A673 (cell line): Measurements from ENCODE around the gene ABCA9. TPM values are rescaled to one million over a fixed set of nuclear protein-coding genes. Genes with fewer than 3 reads are reported as not detected.
"Not testable (repeated sequence)": the region's sequence is repeated elsewhere in the genome, so short reads cannot be mapped to it uniquely, and the experiment has no call there.

ENCODE experiments used
- BruUV-seq: library from RNA; stranded (reverse); fragments of 400-500 nt; replicated peaks from 2 replicates; lab custom pipeline; 2021; lab: Mats Ljungman, UMichigan
- CTCF ChIA-PET: fragments of 300-600 bp; sonication (Branson Sonifier 250); formaldehyde crosslinking; loops from one replicate; lab custom pipeline; 2022; ENCODE audit warnings: antibody characterized with exemption; lab: Charles Lee
- POLR2A ChIA-PET: fragments of 300-600 bp; sonication (Branson Sonifier 250); formaldehyde crosslinking; loops from one replicate; lab custom pipeline; 2022; ENCODE audit warnings: antibody characterized with exemption; ENCODE audit not compliant: low non-redundant PET; lab: Charles Lee
- DNase-seq: peaks from one replicate; pipeline ENCODE4 v3.0.0-alpha.2; 2015; ENCODE audit warnings: low spot score
- H3K27ac ChIP-seq: fragments of 200-600 bp; sonication (generic); 2 replicates; pipeline ENCODE4 v1.5.1; 2016; ENCODE audit warnings: mixed run types, low read depth, mild to moderate bottlenecking, mixed read lengths, antibody characterized with exemption, low read length; ENCODE audit not compliant: poor library complexity, severe bottlenecking
- H3K27me3 ChIP-seq: fragments of 200-600 bp; sonication (generic); replicated peaks from 2 replicates; pipeline ENCODE4 v1.6.1; 2017; ENCODE audit warnings: mixed run types, low read depth, mild to moderate bottlenecking, mixed read lengths, antibody characterized with exemption, low read length; ENCODE audit not compliant: insufficient read depth, poor library complexity
- H3K36me3 ChIP-seq: fragments of 200-600 bp; sonication (generic); 2 replicates; pipeline ENCODE4 v1.6.1; 2016; ENCODE audit warnings: mixed run types, mild to moderate bottlenecking, mixed read lengths, antibody characterized with exemption, low read length; ENCODE audit not compliant: insufficient read depth, poor library complexity, severe bottlenecking
- H3K4me1 ChIP-seq: fragments of 200-600 bp; sonication (generic); 2 replicates; pipeline ENCODE4 v1.6.1; 2017; ENCODE audit warnings: mixed run types, mild to moderate bottlenecking, mixed read lengths, antibody characterized with exemption, low read length; ENCODE audit not compliant: insufficient read depth, poor library complexity, severe bottlenecking
- H3K4me3 ChIP-seq: fragments of 200-600 bp; sonication (generic); 2 replicates; pipeline ENCODE4 v1.5.1; 2016; ENCODE audit warnings: low read depth, mixed run types, mild to moderate bottlenecking, mixed read lengths, low read length; ENCODE audit not compliant: poor library complexity, severe bottlenecking
- H3K9me3 ChIP-seq: fragments of 200-600 bp; sonication (generic); 2 replicates; pipeline ENCODE4 v1.6.1; 2016; ENCODE audit warnings: mixed run types, low read depth, mild to moderate bottlenecking, mixed read lengths, antibody characterized with exemption, low read length; ENCODE audit not compliant: poor library complexity, severe bottlenecking
- CTCF ChIP-seq: fragments of 300-800, 200-600 bp; sonication (generic); conservative IDR thresholded peaks from 2 replicates; pipeline ENCODE4 v1.5.1; 2017; ENCODE audit warnings: low read depth, mild to moderate bottlenecking, antibody characterized with exemption, low read length, moderate library complexity, mixed read lengths
- EZH2 ChIP-seq: fragments of 200-600 bp; sonication (generic); IDR thresholded peaks from 2 replicates; pipeline ENCODE4 v1.6.1; 2017; ENCODE audit warnings: borderline replicate concordance, low read depth, mild to moderate bottlenecking, mixed read lengths, antibody characterized with exemption, low read length; ENCODE audit not compliant: poor library complexity, severe bottlenecking
- intact Hi-C: fragments of 100-400 bp; cut with micrococcal nuclease; formaldehyde crosslinking; loops from one replicate; pipeline ENCODE4 v1.10.0; 2022; ENCODE audit not compliant: unreplicated experiment
- total RNA-seq: library from RNA; stranded (reverse); gene quantifications from 2 replicates; pipeline ENCODE4 v1.2.3, GENCODE V29; 2021

ABCA9 gene
- total RNA-seq, 1 experiment from 2014 or later = 1.4 TPM

DNA sequence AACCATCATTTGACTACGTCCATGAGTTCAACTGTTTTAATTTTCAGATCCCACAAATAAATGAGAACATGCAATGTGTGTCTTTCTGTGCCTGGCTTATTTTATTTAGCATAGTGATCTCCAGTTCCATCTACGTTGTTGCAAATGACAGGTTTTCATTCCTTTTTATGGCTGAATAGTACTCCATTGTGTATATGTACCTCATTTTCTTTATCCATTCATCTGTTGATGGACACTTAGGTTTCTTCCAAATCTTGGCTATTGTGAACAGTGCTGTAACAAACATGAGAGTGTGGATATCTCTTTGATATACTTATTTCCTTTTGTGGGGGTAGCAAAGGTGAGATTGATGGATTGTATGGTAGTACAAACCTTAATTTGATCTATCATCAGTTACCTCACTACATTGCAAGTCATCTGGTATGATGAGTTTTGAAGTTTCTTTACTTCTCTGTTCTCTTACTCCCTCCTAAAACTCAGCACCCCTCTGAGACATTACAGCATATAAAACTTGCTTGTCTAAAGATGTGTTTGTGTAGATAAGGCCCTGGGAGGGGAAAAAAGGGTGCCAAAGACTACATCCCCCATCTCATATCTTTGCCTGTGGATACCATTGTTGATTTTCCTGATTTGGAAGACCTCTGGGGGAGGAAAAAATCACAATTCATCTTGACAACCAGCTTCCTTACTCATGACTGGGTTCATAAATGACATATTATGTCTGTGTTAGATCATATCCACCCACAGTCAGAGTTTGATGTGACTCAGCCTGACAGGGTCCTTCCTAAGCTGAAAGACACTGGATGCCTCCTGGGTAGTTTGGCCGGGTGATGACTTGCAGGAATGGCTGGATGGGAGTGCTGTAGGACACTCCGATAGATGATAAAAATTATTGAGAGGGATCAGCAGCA lies 47.6 kb downstream of the ABCA9 start:
- BruUV-seq = no TSS peak
- Histone ChIP-seq H3K27me3 (no peaks in the 10 kb centered on the region), H3K36me3 (no peaks in the 10 kb centered on the region), H3K9me3 (no peaks in the 10 kb centered on the region), H3K4me1 (no peaks in the 10 kb centered on the region), H3K4me3 (no peak overlapping the region), H3K27ac (no peak overlapping the region)
- intact Hi-C loops = no loop called here
- DNase-seq = peak; percentile 3
- ChIA-PET CTCF (interaction anchor here (0.6 kb wide), 1 partner anchor 362 kb away, joined by 5 read pairs; no protein-coding TSS in a partner anchor), POLR2A (no interaction called here)
- TF ChIP-seq EZH2 = no peak
- TF ChIP-seq CTCF = no peak

GRCh38 chr17:69009930-69010329 lies 50.8 kb downstream of the ABCA9 start:
- H3K36me3 ChIP-seq = no peaks in the 10 kb centered on the region
- no peaks in the 10 kb centered on the region for H3K4me1 ChIP-seq
- CTCF ChIA-PET = no interaction called here
- TF ChIP-seq EZH2 (no peak), CTCF (no peak)
- intact Hi-C loops = no loop called here
- POLR2A ChIA-PET = no interaction called here
- H3K9me3 ChIP-seq = no peaks in the 10 kb centered on the region
- H3K27me3 ChIP-seq = no peaks in the 10 kb centered on the region
- no peak overlapping the region for H3K27ac ChIP-seq
- H3K4me3 ChIP-seq = no peak overlapping the region
- DNase-seq = no peak
- BruUV-seq = no TSS peak

- H3K9me3 ChIP-seq, CTCF ChIA-PET, POLR2A ChIA-PET, BruUV-seq, DNase-seq, H3K4me3 ChIP-seq, H3K27me3 ChIP-seq, H3K4me1 ChIP-seq, H3K27ac ChIP-seq, intact Hi-C loops, H3K36me3 ChIP-seq: not testable (repeated sequence)
These were observed 56.0 kb downstream of the ABCA9 start for GRCh38 chr17:69004759-69005158.

- H3K4me1 ChIP-seq, CTCF ChIA-PET, BruUV-seq, H3K27ac ChIP-seq, intact Hi-C loops, DNase-seq, POLR2A ChIA-PET, H3K9me3 ChIP-seq, H3K36me3 ChIP-seq, H3K27me3 ChIP-seq, H3K4me3 ChIP-seq: not testable (repeated sequence)
These were observed 61.0 kb downstream of the ABCA9 start for GRCh38 chr17:68999743-69000142.
